Measurements from ENCODE around the gene CMTM7.

DNA sequence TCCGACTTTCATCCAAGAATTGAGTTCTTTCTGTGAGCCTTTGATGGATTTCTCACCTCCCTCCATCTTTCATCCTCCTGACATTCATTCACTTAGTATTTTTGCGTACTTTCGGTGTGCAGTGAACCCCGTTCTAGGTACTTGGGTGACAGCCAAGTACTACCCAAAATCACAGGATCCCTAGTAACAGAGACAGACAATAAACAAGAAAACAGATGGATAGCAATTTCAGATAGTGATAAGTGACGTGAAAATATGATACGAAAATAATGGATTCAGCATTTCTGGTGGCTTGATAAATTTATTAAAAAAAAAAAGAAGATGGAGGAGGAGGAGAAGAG is 111.3 kb downstream of the CMTM7 start:
- TF ChIP-seq, protein P1, sequence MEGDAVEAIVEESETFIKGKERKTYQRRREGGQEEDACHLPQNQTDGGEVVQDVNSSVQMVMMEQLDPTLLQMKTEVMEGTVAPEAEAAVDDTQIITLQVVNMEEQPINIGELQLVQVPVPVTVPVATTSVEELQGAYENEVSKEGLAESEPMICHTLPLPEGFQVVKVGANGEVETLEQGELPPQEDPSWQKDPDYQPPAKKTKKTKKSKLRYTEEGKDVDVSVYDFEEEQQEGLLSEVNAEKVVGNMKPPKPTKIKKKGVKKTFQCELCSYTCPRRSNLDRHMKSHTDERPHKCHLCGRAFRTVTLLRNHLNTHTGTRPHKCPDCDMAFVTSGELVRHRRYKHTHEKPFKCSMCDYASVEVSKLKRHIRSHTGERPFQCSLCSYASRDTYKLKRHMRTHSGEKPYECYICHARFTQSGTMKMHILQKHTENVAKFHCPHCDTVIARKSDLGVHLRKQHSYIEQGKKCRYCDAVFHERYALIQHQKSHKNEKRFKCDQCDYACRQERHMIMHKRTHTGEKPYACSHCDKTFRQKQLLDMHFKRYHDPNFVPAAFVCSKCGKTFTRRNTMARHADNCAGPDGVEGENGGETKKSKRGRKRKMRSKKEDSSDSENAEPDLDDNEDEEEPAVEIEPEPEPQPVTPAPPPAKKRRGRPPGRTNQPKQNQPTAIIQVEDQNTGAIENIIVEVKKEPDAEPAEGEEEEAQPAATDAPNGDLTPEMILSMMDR (IDR thresholded peaks at IDR 0.05), result no peak
- TF ChIP-seq POLR2A (IDR thresholded peaks at IDR 0.05), result no peak

Data from thyroid gland (tissue), 4 donors.